Measurements from ENCODE around the gene PODN.
A peak's percentile ranks its signal among the peaks of the same experiment; 100 is the strongest.

Gene PODN

GRCh38 chr1:53093778-53094532, 31.9 kb downstream of the PODN start:
- ATAC-seq, result no peak
- no peak for TF ChIP-seq ZFP3 (CRISPR knock-in tag; IDR thresholded peaks at IDR 0.05)
- TF ChIP-seq ZC3H10 (CRISPR knock-in tag; IDR thresholded peaks at IDR 0.05), result no peak
- TF ChIP-seq PPARA (CRISPR knock-in tag; IDR thresholded peaks at IDR 0.05; ENCODE audit: borderline replicate concordance), result no peak
- TF ChIP-seq TOX (CRISPR knock-in tag; IDR thresholded peaks at IDR 0.05; ENCODE audit: borderline replicate concordance), result no peak
- TF ChIP-seq ZNF8 (CRISPR knock-in tag; IDR thresholded peaks at IDR 0.05), result no peak
- no peak for TF ChIP-seq ESRRG (CRISPR knock-in tag; IDR thresholded peaks at IDR 0.05)
- TF ChIP-seq, protein P1, sequence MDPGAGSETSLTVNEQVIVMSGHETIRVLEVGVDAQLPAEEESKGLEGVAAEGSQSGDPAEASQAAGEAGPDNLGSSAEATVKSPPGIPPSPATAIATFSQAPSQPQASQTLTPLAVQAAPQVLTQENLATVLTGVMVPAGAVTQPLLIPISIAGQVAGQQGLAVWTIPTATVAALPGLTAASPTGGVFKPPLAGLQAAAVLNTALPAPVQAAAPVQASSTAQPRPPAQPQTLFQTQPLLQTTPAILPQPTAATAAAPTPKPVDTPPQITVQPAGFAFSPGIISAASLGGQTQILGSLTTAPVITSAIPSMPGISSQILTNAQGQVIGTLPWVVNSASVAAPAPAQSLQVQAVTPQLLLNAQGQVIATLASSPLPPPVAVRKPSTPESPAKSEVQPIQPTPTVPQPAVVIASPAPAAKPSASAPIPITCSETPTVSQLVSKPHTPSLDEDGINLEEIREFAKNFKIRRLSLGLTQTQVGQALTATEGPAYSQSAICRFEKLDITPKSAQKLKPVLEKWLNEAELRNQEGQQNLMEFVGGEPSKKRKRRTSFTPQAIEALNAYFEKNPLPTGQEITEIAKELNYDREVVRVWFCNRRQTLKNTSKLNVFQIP (CRISPR knock-in tag; IDR thresholded peaks at IDR 0.05; ENCODE audit: borderline replicate concordance, low read depth), result no peak

DNA sequence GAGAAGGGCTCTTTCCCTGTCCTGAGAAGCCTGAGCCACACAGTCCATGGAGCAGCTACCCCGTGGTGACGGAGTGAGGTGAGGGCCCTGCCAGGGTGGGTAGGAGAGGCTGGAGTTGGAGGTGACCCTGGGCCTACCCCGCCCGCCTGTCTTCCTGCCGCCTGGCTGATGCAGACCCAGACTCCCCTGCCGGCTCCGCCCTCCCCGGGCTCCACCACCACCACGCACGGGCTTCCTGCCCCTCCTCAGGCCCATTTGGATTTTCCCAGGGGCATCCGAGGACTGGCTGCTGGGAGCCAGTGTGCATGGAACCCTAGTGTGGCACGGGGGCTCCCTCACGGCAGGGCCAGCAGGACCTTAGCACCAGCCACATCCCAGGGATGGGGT, 32.5 kb downstream of the PODN start:
- no peak for ATAC-seq

DNA sequence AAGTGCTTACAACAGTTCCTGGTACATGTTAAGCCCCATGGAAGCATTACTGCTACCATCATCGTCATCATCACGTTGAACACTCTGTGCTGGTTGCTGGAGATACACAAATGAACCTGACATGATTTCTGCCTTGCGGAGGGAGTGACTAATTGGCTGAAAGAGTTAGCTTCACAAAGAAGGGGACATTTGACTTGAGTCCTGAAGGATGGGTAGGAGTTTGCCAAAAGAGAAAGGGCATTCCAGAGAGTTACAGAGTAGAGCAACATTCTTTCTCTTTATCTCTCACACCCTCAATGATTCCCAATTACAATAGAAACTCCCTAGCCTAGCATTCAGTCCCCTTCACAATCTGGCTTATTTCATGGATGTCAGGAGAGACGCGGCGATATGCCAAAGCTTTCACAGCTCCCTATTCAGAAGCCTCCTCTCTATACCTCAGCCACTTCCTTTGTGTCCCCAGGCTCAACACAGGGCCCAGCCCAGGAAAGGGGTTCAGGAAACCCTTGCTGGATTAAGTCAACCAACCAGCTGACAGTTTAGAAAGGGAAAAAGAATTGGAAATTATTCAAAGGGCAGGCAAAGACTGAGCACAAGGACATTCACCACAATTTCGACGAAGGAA, 42.4 kb downstream of the PODN start:
- no peak for ATAC-seq
- TF ChIP-seq ARNTL (CRISPR knock-in tag; IDR thresholded peaks at IDR 0.05; ENCODE audit: borderline replicate concordance, low read depth), result no peak
- TF ChIP-seq ZFP3 (CRISPR knock-in tag; IDR thresholded peaks at IDR 0.05), result peak; percentile 91

More for the DNA sequence above, 32.5 kb downstream of the PODN start:
- TF ChIP-seq ZFP30 (CRISPR knock-in tag; IDR thresholded peaks at IDR 0.05), result no peak
- TF ChIP-seq BACH2 (CRISPR knock-in tag; IDR thresholded peaks at IDR 0.05; ENCODE audit: borderline replicate concordance), result no peak
- no peak for TF ChIP-seq PPARA (CRISPR knock-in tag; IDR thresholded peaks at IDR 0.05; ENCODE audit: borderline replicate concordance)
- no peak for TF ChIP-seq PATZ1 (CRISPR knock-in tag; IDR thresholded peaks at IDR 0.05; ENCODE audit: borderline replicate concordance)
- TF ChIP-seq ESRRG (CRISPR knock-in tag; IDR thresholded peaks at IDR 0.05), result no peak
- no peak for TF ChIP-seq TOX (CRISPR knock-in tag; IDR thresholded peaks at IDR 0.05; ENCODE audit: borderline replicate concordance)
- TF ChIP-seq ISL1 (CRISPR knock-in tag; IDR thresholded peaks at IDR 0.05), result no peak
- TF ChIP-seq ZNF70 (CRISPR knock-in tag; IDR thresholded peaks at IDR 0.05), result no peak
- TF ChIP-seq RARB (CRISPR knock-in tag; IDR thresholded peaks at IDR 0.05), result no peak

- ATAC-seq, result no peak
- TF ChIP-seq ZC3H10 (CRISPR knock-in tag; IDR thresholded peaks at IDR 0.05) (no peak), OSR1 (CRISPR knock-in tag; IDR thresholded peaks at IDR 0.05) (no peak), ZNF8 (CRISPR knock-in tag; IDR thresholded peaks at IDR 0.05) (no peak), ARNTL (CRISPR knock-in tag; IDR thresholded peaks at IDR 0.05; ENCODE audit: borderline replicate concordance, low read depth) (no peak), ZNF565 (CRISPR knock-in tag; conservative IDR thresholded peaks at IDR 0.05; ENCODE audit: low read depth) (no peak), ZFP30 (CRISPR knock-in tag; IDR thresholded peaks at IDR 0.05) (no peak), CSDC2 (CRISPR knock-in tag; IDR thresholded peaks at IDR 0.05) (no peak), ISL1 (CRISPR knock-in tag; IDR thresholded peaks at IDR 0.05) (no peak)
- TF ChIP-seq, protein P2, sequence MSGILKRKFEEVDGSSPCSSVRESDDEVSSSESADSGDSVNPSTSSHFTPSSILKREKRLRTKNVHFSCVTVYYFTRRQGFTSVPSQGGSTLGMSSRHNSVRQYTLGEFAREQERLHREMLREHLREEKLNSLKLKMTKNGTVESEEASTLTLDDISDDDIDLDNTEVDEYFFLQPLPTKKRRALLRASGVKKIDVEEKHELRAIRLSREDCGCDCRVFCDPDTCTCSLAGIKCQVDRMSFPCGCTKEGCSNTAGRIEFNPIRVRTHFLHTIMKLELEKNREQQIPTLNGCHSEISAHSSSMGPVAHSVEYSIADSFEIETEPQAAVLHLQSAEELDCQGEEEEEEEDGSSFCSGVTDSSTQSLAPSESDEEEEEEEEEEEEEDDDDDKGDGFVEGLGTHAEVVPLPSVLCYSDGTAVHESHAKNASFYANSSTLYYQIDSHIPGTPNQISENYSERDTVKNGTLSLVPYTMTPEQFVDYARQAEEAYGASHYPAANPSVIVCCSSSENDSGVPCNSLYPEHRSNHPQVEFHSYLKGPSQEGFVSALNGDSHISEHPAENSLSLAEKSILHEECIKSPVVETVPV (CRISPR knock-in tag; IDR thresholded peaks at IDR 0.05), result no peak
- TF ChIP-seq, protein P3, sequence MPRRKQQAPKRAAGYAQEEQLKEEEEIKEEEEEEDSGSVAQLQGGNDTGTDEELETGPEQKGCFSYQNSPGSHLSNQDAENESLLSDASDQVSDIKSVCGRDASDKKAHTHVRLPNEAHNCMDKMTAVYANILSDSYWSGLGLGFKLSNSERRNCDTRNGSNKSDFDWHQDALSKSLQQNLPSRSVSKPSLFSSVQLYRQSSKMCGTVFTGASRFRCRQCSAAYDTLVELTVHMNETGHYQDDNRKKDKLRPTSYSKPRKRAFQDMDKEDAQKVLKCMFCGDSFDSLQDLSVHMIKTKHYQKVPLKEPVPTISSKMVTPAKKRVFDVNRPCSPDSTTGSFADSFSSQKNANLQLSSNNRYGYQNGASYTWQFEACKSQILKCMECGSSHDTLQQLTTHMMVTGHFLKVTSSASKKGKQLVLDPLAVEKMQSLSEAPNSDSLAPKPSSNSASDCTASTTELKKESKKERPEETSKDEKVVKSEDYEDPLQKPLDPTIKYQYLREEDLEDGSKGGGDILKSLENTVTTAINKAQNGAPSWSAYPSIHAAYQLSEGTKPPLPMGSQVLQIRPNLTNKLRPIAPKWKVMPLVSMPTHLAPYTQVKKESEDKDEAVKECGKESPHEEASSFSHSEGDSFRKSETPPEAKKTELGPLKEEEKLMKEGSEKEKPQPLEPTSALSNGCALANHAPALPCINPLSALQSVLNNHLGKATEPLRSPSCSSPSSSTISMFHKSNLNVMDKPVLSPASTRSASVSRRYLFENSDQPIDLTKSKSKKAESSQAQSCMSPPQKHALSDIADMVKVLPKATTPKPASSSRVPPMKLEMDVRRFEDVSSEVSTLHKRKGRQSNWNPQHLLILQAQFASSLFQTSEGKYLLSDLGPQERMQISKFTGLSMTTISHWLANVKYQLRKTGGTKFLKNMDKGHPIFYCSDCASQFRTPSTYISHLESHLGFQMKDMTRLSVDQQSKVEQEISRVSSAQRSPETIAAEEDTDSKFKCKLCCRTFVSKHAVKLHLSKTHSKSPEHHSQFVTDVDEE (CRISPR knock-in tag; IDR thresholded peaks at IDR 0.05), result no peak
Observed at GRCh38 chr1:53107090-53107489, 45.1 kb downstream of the PODN start.

All from SK-N-SH treated with all-trans-retinoic acid at 6 μM for 48 hours (cell line).